GM18517 (cell line): ENCODE data around the gene OR10H5.
"Not testable (repeated sequence)": the region's sequence is repeated elsewhere in the genome, so short reads cannot be mapped to it uniquely, and the experiment has no call there.

Source experiments
- ATAC-seq: cut with Tn5 transposase; IDR thresholded peaks from one replicate; pipeline ENCODE4 v1.9.1; 2021; ENCODE audit warnings: mild to moderate bottlenecking, moderate library complexity; ENCODE audit not compliant: unreplicated experiment

The OR10H5 gene

DNA sequence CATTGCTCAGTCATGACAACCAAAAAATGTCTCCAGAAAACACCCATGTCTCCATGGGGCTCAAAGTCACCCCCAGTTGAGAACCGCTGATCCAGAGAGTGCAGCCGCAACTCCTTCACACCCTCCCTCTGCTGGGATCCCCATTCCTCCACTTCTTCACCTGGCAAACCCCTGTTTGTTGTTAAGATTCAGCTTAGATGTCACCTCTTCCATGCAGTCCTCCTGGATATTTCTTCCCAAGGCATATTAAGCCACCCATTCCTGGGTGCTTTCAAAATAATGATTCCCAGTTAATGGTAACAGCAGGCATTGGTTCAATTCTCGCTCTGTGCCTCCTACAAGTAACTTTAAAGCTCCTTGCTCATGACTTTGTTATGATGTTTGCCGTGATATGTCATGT is 24.0 kb downstream of the OR10H5 start:
- no peak for ATAC-seq

- no peak for ATAC-seq
Observed at GRCh38 chr19:15812060-15812722, 24.7 kb downstream of the OR10H5 start.

- ATAC-seq: no peak
Observed at GRCh38 chr19:15813916-15814315, 26.5 kb downstream of the OR10H5 start.

GRCh38 chr19:15815306-15815705 is 27.8 kb downstream of the OR10H5 start, which contains the start of gene OR10H1:
OR10H1 (minus strand) TSS chr19:15815664; CDS start chr19:15808037, 7,627 bp downstream.
- ATAC-seq: no peak

GRCh38 chr19:15820646-15821045 is 33.2 kb downstream of the OR10H5 start:
- no peak for ATAC-seq

DNA sequence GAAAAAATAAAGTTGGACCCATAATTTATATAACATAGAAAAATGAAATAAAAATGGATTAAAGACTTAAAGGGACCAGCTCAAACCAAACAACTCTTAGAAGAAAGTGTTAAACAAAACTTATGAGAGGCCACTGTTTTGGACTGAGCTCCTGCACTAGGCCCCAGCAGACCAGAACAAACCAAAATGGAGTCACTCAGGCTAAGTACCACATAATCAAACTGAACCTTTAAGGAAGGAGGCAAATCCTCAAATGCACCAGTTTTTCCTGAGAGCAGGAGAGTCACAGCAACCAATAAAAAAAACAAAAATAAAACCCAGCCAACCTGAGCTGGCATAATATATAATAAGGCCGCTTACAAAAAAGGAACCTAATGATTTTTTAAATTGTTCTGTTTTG is 38.3 kb downstream of the OR10H5 start:
- ATAC-seq: no peak

DNA sequence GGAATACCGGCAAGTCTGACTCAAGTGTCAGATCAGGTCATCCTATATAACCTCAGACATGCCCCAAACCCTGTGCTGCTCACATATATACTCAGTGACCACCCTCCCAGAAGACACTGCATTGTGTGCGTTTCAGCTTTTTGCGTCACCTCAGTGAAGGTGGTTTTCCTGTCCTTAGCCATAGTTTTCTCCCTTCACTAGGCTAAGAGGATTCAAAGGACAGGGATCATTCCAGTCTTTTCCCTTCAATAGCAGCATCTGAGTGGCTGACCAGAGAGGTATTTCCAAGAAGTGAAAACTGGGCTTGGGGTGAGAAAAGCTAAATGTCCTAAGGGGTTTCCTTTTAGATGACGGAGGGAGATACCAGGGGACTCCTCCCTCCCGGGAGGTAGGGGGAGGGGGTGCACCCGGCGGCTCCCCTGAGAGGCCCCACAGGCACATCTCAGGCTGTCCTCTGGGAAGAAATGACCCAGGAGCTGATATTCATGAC is 40.7 kb downstream of the OR10H5 start:
- ATAC-seq: no peak

DNA sequence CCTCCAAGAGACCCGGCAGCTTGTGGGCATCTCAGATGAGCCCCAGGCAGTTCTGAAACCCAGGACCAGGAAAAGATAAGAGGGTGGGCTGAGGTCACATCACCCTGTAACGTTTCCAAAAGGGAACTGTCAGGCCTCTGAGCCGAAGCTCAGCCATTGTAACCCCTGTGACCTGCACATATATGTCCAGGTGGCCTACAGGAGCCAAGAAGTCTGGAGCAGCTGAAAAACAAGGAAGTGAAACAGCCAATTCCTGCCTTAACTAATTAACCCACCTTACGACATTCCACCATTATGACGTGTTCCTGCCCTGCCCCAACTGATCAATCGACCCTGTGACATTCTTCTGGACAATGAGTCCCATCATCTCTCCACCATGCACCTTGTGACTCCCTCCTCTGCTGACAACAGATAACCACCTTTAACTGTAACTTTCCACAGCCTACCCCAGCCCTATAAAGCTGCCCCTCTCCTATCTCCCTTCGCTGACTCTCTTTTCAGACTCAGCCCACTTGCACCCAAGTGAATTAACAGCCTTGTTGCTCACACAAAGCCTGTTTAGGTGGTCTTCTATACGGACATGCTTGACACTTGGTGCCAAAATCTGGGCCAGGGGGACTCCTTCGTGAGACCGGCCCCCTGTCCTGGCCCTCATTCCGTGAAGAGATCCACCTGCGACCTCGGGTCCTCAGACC is 41.3 kb downstream of the OR10H5 start:
- ATAC-seq: not testable (repeated sequence)

DNA sequence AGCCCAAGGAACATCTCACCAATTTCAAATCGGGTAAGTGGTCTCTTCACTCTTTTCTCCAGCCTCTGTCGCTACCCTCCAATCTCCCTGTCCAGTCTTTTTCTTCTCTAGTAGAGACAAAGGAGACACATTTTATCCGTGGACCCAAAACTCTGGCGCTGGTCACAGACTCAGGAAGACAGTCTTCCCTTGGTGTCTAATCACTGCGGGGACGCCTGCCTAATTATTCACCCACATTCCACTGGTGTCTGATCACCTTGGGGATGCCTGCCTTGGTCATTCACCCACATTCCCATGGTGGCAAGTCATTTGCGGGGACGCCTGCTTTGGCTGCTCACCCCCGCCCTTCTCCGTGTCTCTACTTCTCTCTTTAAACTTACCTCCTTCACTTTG is 41.8 kb downstream of the OR10H5 start:
- ATAC-seq: no peak

DNA sequence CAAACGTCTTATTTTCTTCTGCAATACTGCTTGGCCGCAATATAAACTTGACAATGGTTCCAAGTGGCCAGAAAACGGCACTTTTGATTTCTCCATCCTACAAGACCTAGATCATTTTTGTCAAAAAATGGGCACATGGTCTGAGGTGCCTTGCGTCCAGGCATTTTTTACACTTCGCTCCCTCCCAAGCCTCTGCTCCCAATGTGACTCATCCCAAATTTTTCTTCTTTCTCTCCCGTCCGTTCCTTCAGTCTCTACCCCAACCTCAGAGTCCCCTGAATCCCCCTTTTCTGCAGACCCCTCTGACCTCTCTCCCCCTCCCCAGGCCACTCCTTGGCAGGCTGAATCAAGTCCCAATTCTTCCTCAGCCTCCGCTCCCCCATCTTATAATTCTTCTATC is 42.3 kb downstream of the OR10H5 start:
- no peak for ATAC-seq

- ATAC-seq: no peak
Observed at GRCh38 chr19:15831626-15832025, 44.2 kb downstream of the OR10H5 start.

GRCh38 chr19:15834232-15834631 is 46.8 kb downstream of the OR10H5 start:
- ATAC-seq: not testable (repeated sequence)

GRCh38 chr19:15835565-15836329 is 48.3 kb downstream of the OR10H5 start:
- not testable (repeated sequence) for ATAC-seq

- ATAC-seq: peak; percentile 98
Observed at GRCh38 chr19:15836330-15837220, 49.1 kb downstream of the OR10H5 start.

GRCh38 chr19:15837221-15837731 is 49.8 kb downstream of the OR10H5 start:
- peak; percentile 13 for ATAC-seq

DNA sequence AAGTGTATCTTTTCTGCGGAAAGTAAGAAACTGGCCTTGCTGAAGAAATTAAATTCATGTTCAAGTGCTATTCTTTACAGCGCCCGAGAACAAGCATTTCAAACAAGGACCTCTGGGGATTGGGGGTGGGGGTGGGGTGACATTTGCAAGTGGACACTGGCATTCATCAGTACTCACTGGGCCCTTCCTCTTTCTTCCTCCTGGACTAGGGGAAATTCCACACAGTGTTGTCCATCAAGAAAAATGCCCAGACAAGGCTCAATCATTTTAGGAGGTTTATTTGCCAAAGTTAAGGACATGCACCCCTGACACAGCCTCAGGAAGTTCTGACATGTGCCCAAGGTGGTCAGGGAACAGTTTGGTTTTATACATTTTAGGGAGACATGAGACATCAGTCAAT is 50.9 kb downstream of the OR10H5 start:
- ATAC-seq: no peak

GRCh38 chr19:15839888-15840287 is 52.4 kb downstream of the OR10H5 start:
- not testable (repeated sequence) for ATAC-seq

DNA sequence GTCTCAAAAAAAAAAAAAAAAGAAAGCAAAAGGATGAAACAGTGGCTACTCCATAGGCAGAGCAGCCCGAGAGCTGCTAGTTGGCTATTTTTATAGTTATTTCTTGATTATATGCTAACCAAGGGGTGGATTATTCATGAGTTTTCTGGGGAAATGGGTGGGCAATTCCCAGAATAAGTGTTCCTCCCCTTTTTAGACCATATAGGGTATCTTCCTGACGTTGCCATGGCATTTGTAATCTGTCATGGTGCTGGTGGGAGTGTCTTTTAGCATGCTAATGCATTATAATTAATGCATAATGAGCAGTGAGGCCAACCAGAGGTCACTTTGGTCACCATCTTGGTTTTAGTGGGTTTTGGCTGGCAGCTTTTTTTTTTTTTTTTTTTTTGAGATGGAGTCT is 53.4 kb downstream of the OR10H5 start:
- no peak for ATAC-seq

- ATAC-seq: no peak
Observed at GRCh38 chr19:15841875-15842569, 54.6 kb downstream of the OR10H5 start.
